Measurements from ENCODE around the gene PDCD1. TPM values are rescaled to one million over a fixed set of nuclear protein-coding genes. Genes with fewer than 3 reads are reported as not detected.
A peak's percentile ranks its signal among the peaks of the same experiment; 100 is the strongest.

The PDCD1 gene
- total RNA-seq, 2 experiments from 2014 or later = 9.5 to 11.4 TPM

GRCh38 chr2:241903121-241904010, 44.7 kb upstream of the PDCD1 start:
- H3K4me1 ChIP-seq (ENCODE audit: insufficient read depth, low read length) = peaks cover 9% of the 10 kb centered on the region
- ATAC-seq (ENCODE audit: poor library complexity) (no peak), DNase-seq (peak in 1 of 14 experiments; percentile 25)
- no peak for TF ChIP-seq CTCF (IDR thresholded peaks at IDR 0.05)
- no peak overlapping the region for H3K4me3 Mint-ChIP-seq
- peaks cover 3% of the 10 kb centered on the region for H3K36me3 ChIP-seq (ENCODE audit: insufficient read depth, low read length)
- no peak overlapping the region for H3K27ac ChIP-seq (ENCODE audit: low read depth in 1 of 2, low read length in 2 of 2)
- H3K27me3 ChIP-seq (ENCODE audit: control insufficient read depth in 1 of 2, insufficient read depth in 2 of 2, low read length in 2 of 2) = no peaks in the 10 kb centered on the region
- no peaks in the 10 kb centered on the region for H3K4me1 Mint-ChIP-seq (ENCODE audit: low read depth)
- H3K4me3 ChIP-seq (ENCODE audit: low read length) = no peak overlapping the region
- no peaks in the 10 kb centered on the region for H3K27me3 Mint-ChIP-seq
- H3K36me3 Mint-ChIP-seq (ENCODE audit: low read depth) = peaks cover 4% of the 10 kb centered on the region
- intact Hi-C loops (cut with DNase I, micrococcal nuclease) = no loop called here
- H3K9me3 ChIP-seq (ENCODE audit: control insufficient read depth in 1 of 2, insufficient read depth in 1 of 2, low read length in 2 of 2) = peaks cover 0 to 3% of the 10 kb centered on the region in 2 experiments
- H3K27ac Mint-ChIP-seq = no peak overlapping the region
- CTCF ChIA-PET = no interaction called here
- POLR2A ChIA-PET = no interaction called here
- no peaks in the 10 kb centered on the region for H3K9me3 Mint-ChIP-seq

DNA sequence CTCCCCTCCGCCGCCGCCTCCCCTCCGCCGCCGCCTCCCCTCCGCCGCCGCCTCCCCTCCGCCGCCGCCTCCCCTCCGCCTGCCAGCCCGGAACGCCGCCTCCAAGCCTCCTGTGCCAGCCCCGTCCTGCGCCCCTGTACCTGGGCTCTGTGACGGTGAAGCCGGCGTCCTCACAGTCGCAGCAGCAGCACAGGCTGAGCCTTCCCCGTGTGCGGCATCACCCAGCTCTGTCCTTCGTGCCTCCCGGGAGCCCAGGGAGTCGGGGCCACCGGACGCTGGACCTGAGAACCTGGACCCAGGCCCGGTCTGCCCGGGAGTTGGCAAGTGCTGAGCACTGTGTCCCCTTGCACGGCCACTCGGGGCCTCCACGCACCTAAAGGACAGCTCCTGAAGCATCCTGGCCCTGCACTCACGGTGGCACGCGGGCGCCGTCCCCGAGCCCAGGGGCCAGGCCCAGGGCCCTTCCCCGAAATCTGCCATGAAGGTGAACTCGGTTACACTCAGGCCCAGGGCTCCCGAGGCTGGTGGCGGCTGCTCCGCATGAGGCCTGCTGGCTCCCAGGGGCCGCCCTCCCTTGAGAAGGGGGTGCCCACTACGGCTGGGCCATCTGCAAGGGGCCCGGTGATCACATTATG, 43.8 kb upstream of the PDCD1 start:
- Histone ChIP-seq H3K4me3 (ENCODE audit: low read length) (no peak overlapping the region), H3K27me3 (ENCODE audit: control insufficient read depth in 1 of 2, insufficient read depth in 2 of 2, low read length in 2 of 2) (no peaks in the 10 kb centered on the region), H3K36me3 (ENCODE audit: insufficient read depth, low read length) (peaks cover 3% of the 10 kb centered on the region), H3K4me1 (ENCODE audit: insufficient read depth, low read length) (peaks cover 9% of the 10 kb centered on the region), H3K27ac (ENCODE audit: low read depth in 1 of 2, low read length in 2 of 2) (no peak overlapping the region), H3K9me3 (ENCODE audit: control insufficient read depth in 1 of 2, insufficient read depth in 1 of 2, low read length in 2 of 2) (peaks cover 0 to 3% of the 10 kb centered on the region in 2 experiments)
- no peaks in the 10 kb centered on the region for H3K27me3 Mint-ChIP-seq
- no peak overlapping the region for H3K4me3 Mint-ChIP-seq
- no peak for TF ChIP-seq CTCF (IDR thresholded peaks at IDR 0.05)
- H3K36me3 Mint-ChIP-seq (ENCODE audit: low read depth) = peaks cover 4% of the 10 kb centered on the region
- no peaks in the 10 kb centered on the region for H3K4me1 Mint-ChIP-seq (ENCODE audit: low read depth)
- no peak overlapping the region for H3K27ac Mint-ChIP-seq
- intact Hi-C loops (cut with DNase I, micrococcal nuclease) = no loop called here
- ChIA-PET POLR2A (interaction anchor here (0.6 kb wide), 1 partner anchor 201 kb away, joined by 3 read pairs; the partner anchor contains the start of gene ING5), CTCF (no interaction called here)
- H3K9me3 Mint-ChIP-seq = no peaks in the 10 kb centered on the region
- peak; percentile 41 for ATAC-seq (ENCODE audit: poor library complexity)
- peak in 1 of 14 experiments; percentile 35 for DNase-seq

DNA sequence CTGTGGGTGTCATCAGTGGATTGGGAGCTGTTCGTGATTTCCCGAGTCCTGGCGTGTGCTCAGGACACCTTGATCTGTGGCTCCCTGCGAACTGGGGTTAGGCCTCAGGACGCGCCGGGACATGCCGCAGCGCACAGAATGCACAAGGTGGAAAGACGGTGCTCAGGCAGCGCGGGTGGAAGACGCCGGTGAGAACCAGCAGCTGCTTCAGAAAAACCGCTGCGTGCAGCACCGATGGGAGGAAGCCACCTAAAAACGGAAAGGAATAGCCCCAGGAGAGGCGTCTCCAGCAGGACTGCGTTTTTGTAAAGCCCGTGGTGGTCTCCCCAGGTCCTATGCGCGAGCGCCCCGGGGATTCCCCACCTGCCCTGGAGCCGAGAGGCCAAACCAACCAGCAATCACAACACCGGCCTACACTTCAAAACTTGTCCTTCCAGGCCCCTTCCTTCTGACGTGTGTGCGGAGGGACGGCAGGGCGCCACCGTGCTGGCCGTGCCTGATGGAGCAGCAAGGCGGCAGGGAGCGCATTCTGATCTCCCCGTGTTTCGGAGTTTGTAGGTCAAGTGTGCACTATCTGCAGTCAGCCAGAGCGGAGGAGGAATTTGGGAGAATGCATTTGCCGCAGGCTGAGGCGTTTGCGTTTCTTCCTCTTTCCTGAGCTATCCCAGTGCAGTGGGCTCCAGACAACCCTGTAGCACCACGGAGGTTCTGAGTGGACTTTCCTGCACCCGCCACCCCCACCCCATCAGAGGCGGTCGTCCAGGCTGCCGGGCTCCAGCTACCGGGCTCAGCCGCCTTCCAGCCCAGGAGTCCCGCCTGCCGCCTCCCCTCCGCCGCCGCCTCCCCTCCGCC, 43.0 kb upstream of the PDCD1 start:
- Histone ChIP-seq H3K4me3 (ENCODE audit: low read length) (peak overlapping the region; percentile 28), H3K27ac (ENCODE audit: low read depth in 1 of 2, low read length in 2 of 2) (no peak overlapping the region), H3K9me3 (ENCODE audit: control insufficient read depth in 1 of 2, insufficient read depth in 1 of 2, low read length in 2 of 2) (peaks cover 0 to 3% of the 10 kb centered on the region in 2 experiments), H3K36me3 (ENCODE audit: insufficient read depth, low read length) (peaks cover 3% of the 10 kb centered on the region), H3K27me3 (ENCODE audit: control insufficient read depth in 1 of 2, insufficient read depth in 2 of 2, low read length in 2 of 2) (no peaks in the 10 kb centered on the region), H3K4me1 (ENCODE audit: insufficient read depth, low read length) (peaks cover 9% of the 10 kb centered on the region)
- H3K27ac Mint-ChIP-seq = no peak overlapping the region
- no peaks in the 10 kb centered on the region for H3K4me1 Mint-ChIP-seq (ENCODE audit: low read depth)
- H3K36me3 Mint-ChIP-seq (ENCODE audit: low read depth) = peaks cover 4% of the 10 kb centered on the region
- DNase-seq = peak in 1 of 14 experiments; percentile 25
- ATAC-seq (ENCODE audit: poor library complexity) = no peak
- H3K9me3 Mint-ChIP-seq = no peaks in the 10 kb centered on the region
- no peak for TF ChIP-seq CTCF (IDR thresholded peaks at IDR 0.05)
- intact Hi-C loops (cut with DNase I, micrococcal nuclease) = no loop called here
- H3K27me3 Mint-ChIP-seq = no peaks in the 10 kb centered on the region
- peak overlapping the region; percentile 60 for H3K4me3 Mint-ChIP-seq
- POLR2A ChIA-PET = interaction anchor here (0.6 kb wide), 1 partner anchor 200 kb away, joined by 3 read pairs; the partner anchor contains the start of gene ING5
- CTCF ChIA-PET = no interaction called here
